ENCODE results near the gene SURF1.
"Not testable (repeated sequence)": the region's sequence is repeated elsewhere in the genome, so short reads cannot be mapped to it uniquely, and the experiment has no call there.

The SURF1 gene

DNA sequence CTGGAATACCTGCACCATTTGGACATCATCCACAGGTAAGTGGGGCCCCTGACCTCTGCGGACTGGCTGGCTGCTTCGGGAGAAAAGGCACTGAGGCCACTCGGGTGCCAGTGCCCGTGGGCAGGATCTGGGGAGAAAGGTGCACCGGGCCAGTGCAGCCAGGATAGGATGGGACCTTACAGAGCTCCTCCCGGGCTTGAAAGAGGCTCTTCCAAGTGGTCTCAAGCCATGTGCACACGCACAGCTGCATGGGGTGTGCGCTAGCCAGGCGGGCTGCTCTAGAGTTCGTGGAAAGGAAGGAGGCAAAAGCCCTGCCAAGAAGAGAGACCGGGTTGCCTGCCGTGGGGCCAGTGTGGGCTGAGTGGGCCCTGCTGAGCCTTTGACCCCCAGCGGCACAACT, 33.3 kb upstream of the SURF1 start:
- no peaks in the 10 kb centered on the region for H3K9me3 Mint-ChIP-seq
- no peaks in the 10 kb centered on the region for H3K4me1 Mint-ChIP-seq
- ATAC-seq (no peak), DNase-seq (no peak)
- no peak overlapping the region for H3K27ac Mint-ChIP-seq
- no peak overlapping the region for H3K4me3 Mint-ChIP-seq
- H3K27me3 Mint-ChIP-seq = peaks cover 26% of the 10 kb centered on the region

DNA sequence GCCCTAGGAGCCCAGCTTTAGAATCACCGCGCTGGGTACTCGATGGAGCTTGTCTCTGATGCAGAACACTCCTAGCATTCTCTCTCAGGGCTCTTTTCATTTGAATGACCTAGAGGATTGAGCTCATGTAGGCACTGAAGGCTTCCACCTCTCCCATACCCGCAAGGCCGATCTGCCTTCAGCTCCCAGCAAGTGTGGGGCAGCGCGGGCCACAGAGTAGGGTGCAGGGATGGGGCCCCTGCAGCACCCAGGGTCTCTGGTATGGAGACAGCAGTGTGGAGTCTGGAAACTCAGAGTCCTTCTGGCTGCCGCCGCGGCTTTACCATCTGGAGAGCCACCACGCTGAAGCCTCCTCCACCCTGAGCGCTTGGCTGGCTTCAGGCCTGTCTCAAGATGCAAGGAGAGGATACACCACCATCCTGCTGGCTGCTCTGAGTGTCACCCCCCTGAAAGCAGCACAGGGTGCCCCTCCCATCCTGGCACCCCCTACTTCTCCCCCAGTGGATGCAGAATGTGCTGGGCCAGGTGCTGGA, 32.8 kb upstream of the SURF1 start:
- no peaks in the 10 kb centered on the region for H3K9me3 Mint-ChIP-seq
- no peak overlapping the region for H3K4me3 Mint-ChIP-seq
- H3K27me3 Mint-ChIP-seq = peaks cover 22% of the 10 kb centered on the region
- ATAC-seq = no peak
- DNase-seq = no peak
- no peaks in the 10 kb centered on the region for H3K4me1 Mint-ChIP-seq
- no peak overlapping the region for H3K27ac Mint-ChIP-seq

DNA sequence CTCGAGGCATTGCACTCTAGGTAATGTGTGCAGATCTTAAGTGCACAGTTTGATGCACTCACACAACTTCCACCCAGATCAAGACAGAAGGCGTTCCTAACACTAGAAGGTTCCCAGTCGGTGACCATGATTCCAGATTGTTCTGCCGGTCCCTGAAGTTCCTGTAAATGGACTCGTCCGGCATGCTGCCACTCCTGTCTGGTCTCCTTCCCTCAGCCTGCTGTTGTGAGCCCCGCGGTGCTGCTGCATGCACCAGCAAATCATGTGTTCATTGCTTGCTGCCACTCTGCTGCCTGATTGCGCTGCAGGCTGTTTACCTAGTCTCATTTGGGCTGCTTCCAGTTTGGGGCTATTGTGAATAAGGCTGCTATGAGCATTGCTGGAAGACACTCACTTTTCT, 31.4 kb upstream of the SURF1 start:
- DNase-seq = no peak
- peaks cover 20% of the 10 kb centered on the region for H3K27me3 Mint-ChIP-seq
- no peaks in the 10 kb centered on the region for H3K4me1 Mint-ChIP-seq
- H3K9me3 Mint-ChIP-seq = no peaks in the 10 kb centered on the region
- no peak for ATAC-seq
- H3K4me3 Mint-ChIP-seq = no peak overlapping the region
- H3K27ac Mint-ChIP-seq = no peak overlapping the region

DNA sequence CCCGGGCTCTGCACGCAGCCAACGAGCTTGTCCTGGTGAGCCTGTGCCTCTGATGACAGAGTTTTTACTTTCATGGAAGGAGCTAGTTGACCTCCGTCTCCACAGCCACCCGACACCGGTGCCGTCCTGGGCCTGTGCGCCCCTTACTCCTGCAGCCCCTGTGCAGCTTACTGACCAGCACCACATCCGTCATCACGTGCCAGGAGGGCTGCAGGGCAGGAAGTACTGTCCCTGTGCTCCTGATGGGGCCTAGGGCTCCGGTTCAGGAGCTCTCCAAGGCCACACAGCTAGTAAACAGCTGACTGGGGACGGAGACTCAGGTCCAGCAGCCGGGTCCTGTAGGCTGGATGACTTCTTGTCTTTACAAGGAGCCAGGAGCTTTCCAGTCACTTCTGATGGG, 30.1 kb upstream of the SURF1 start:
- ATAC-seq (no peak), DNase-seq (no peak)
- Mint-ChIP-seq H3K27me3 (peaks cover 20% of the 10 kb centered on the region), H3K4me3 (no peak overlapping the region), H3K4me1 (no peaks in the 10 kb centered on the region), H3K9me3 (no peaks in the 10 kb centered on the region), H3K27ac (no peak overlapping the region)

DNA sequence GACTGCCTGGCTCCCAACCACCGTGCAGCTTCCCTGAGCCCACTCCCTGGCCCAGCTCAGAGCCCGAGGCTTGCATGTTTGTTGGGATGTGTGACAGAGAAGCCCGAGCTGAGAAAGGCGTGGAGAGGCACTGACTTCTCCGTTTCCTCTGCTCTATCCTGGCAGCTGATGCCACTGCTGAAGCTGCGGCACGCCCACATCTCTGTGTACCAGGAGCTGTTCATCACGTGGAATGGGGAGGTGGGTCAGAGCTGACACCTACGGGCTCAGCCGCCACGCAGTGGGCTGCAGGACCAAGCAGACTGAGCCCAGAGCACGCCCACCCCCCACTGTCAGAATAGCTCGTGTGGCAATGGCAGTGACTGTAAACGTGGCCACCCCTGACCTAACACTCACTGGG, 29.2 kb upstream of the SURF1 start:
- H3K4me3 Mint-ChIP-seq = no peak overlapping the region
- H3K27me3 Mint-ChIP-seq = peaks cover 13% of the 10 kb centered on the region
- no peaks in the 10 kb centered on the region for H3K4me1 Mint-ChIP-seq
- H3K27ac Mint-ChIP-seq = no peak overlapping the region
- no peaks in the 10 kb centered on the region for H3K9me3 Mint-ChIP-seq
- ATAC-seq = no peak
- no peak for DNase-seq

- H3K27ac Mint-ChIP-seq = no peak overlapping the region
- no peak for ATAC-seq
- DNase-seq = no peak
Measured at GRCh38 chr9:133384736-133385321, 28.5 kb upstream of the SURF1 start.

DNA sequence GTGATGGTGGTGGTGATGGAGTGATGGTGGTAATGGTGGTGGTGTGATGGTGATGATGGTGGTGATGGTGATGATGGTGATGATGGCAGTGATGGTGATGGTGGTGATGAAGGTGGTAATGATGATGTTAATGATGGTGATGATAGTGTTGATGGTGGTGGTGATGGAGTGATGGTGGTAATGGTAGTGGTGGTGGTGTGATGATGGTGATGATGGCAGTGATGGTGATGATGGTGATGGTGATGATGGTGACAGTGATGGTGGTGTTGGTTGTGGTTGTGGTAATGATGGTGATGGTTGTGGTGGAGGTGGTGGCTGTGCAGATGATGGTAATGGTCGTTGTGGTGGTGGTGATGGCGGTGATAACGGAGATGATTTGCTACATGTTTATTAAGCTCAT, 27.2 kb upstream of the SURF1 start:
- Mint-ChIP-seq H3K27me3 (no peaks in the 10 kb centered on the region), H3K4me3 (no peak overlapping the region), H3K27ac (no peak overlapping the region), H3K4me1 (peaks cover 2% of the 10 kb centered on the region), H3K9me3 (no peaks in the 10 kb centered on the region)
- no peak for ATAC-seq
- DNase-seq = no peak

More at GRCh38 chr9:133384736-133385321, 28.5 kb upstream of the SURF1 start:
- no peak overlapping the region for H3K4me3 Mint-ChIP-seq
- no peaks in the 10 kb centered on the region for H3K9me3 Mint-ChIP-seq
- no peaks in the 10 kb centered on the region for H3K4me1 Mint-ChIP-seq
- peaks cover 6% of the 10 kb centered on the region for H3K27me3 Mint-ChIP-seq

GRCh38 chr9:133382507-133383141, 26.3 kb upstream of the SURF1 start:
- Mint-ChIP-seq H3K27ac (no peak overlapping the region), H3K27me3 (no peaks in the 10 kb centered on the region), H3K9me3 (no peaks in the 10 kb centered on the region), H3K4me3 (no peak overlapping the region), H3K4me1 (peaks cover 4% of the 10 kb centered on the region)
- ATAC-seq = no peak
- DNase-seq = no peak

DNA sequence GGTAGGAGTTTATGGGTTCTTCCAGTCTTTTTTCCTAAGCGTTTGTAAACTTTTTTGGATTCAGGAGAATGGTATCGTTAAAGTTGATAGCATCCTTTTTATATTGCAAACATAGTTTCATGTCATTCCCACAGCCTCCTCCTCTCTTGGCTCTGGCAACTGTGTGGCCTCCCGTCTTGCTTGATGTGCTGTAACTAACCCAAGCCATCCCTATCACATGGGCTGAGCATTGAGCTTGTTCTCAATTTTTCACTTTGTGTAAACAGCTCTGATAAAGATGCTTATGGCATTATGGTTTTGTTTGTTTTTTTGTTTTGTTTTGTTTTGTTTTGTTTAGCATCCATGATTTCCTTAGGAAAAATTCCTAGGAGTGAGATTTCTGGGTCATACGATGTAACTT, 24.4 kb upstream of the SURF1 start:
- H3K27me3 Mint-ChIP-seq = no peaks in the 10 kb centered on the region
- ATAC-seq (no peak), DNase-seq (no peak)
- peaks cover 13% of the 10 kb centered on the region for H3K4me1 Mint-ChIP-seq
- no peak overlapping the region for H3K27ac Mint-ChIP-seq
- H3K9me3 Mint-ChIP-seq = no peaks in the 10 kb centered on the region
- no peak overlapping the region for H3K4me3 Mint-ChIP-seq

DNA sequence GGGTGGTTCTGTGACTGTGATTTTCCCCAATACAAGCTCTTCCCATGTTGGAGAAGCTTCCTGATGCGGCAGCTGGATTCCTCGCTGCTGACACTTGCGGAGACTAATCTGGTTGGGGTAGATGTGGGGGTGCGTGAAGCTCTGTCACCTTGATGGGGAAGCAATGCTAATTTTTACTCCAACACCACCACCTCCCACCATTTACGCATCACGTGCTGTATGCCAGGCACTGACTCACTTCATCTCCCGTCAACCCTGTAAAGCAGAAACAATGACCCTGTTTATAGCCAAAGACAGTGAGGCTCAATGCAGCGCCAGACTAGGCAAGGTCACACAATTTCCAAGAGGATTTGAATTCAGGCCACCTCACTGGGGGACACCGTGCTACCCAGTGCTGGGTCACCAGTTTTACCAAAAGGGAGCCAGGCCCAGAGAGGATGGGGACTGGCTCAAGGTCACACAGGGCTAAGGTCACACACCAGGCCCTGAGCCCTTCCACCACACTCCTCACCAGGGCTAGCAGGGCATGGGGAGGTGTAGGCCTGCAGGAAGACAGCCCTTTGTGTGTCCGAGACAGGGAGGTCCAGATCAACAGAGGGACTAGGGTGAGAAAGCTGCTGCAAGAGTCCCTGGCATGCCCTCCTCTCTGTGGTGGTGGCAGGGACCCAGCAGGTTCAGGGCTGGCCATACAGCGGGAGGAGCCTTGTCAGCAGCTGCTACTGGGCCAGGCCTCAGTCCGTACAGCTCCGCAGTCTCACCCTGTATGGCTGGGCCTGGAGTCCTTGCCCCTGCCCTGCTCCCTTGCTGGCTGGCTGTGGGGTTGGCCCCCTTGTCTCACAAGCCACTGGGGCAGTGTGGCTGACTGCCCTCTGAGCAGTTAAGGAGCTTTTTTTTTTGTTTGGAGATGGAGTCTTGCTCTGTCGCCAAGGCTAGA, 23.1 kb upstream of the SURF1 start:
- no peak for DNase-seq
- ATAC-seq = no peak
- H3K4me1 Mint-ChIP-seq = peaks cover 13% of the 10 kb centered on the region
- H3K27me3 Mint-ChIP-seq = no peaks in the 10 kb centered on the region
- no peak overlapping the region for H3K4me3 Mint-ChIP-seq
- no peaks in the 10 kb centered on the region for H3K9me3 Mint-ChIP-seq
- H3K27ac Mint-ChIP-seq = no peak overlapping the region

DNA sequence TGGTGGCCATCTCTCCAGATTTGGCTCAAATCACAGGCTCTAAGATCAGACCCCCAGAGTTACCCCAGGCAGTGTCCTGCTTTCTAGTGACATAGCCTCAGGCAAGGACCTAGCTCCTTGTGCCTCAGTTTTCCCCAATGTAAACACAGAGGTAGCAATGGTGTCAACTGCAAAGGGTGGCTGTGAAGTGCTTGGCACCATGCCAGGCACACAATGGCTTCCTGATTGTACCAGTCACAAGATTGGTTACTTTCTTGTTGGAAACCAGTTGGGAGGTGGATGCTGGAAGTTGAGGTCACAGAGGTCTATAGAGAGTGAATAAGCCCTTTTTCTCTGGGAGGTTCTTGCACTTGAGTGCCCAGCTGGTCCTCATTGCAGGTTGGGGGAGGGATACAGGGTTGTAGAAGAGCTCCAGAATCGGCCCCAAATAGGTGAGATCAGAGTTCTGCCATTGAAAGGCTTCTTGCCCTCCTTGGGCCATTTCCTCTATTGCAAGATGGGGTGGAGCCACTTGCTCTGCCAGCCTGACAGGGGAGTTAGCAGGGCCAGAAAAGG, 22.2 kb upstream of the SURF1 start:
- Mint-ChIP-seq H3K27ac (no peak overlapping the region), H3K9me3 (no peaks in the 10 kb centered on the region), H3K27me3 (no peaks in the 10 kb centered on the region), H3K4me1 (peaks cover 22% of the 10 kb centered on the region), H3K4me3 (no peak overlapping the region)
- no peak for ATAC-seq
- no peak for DNase-seq

DNA sequence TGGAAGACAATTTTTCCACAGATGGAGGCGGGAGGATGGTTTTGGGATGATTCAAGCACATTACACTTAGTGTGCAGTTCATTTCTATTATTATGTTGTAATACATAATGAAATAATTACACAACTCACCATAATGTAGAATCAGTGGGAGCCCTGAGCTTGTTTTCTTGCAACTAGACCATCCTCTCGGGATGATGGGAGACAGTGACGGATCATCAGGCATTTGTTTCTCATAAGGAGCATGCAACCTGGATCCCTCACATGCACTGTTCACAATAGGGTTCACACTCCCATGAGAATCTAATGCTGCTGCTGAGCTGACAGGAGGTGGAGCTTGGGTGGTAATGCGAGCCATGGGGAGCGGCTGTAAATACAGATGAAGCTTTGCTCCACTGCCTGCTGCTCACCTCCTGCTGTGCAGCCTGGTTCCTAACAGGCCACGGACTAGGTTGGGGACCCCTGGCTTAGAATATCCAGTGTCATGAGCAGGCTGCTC, 21.5 kb upstream of the SURF1 start:
- DNase-seq (no peak), ATAC-seq (no peak)
- no peak overlapping the region for H3K4me3 Mint-ChIP-seq
- H3K27me3 Mint-ChIP-seq = no peaks in the 10 kb centered on the region
- H3K27ac Mint-ChIP-seq = no peak overlapping the region
- no peaks in the 10 kb centered on the region for H3K9me3 Mint-ChIP-seq
- peaks cover 29% of the 10 kb centered on the region for H3K4me1 Mint-ChIP-seq

- not testable (repeated sequence) for H3K27me3 Mint-ChIP-seq, H3K27ac Mint-ChIP-seq, DNase-seq, H3K9me3 Mint-ChIP-seq, ATAC-seq
- Mint-ChIP-seq H3K4me3 (peak overlapping the region; percentile 39 to 64), H3K4me1 (peaks cover 34% of the 10 kb centered on the region)
Measured at GRCh38 chr9:133377280-133377679, 21.0 kb upstream of the SURF1 start.

DNA sequence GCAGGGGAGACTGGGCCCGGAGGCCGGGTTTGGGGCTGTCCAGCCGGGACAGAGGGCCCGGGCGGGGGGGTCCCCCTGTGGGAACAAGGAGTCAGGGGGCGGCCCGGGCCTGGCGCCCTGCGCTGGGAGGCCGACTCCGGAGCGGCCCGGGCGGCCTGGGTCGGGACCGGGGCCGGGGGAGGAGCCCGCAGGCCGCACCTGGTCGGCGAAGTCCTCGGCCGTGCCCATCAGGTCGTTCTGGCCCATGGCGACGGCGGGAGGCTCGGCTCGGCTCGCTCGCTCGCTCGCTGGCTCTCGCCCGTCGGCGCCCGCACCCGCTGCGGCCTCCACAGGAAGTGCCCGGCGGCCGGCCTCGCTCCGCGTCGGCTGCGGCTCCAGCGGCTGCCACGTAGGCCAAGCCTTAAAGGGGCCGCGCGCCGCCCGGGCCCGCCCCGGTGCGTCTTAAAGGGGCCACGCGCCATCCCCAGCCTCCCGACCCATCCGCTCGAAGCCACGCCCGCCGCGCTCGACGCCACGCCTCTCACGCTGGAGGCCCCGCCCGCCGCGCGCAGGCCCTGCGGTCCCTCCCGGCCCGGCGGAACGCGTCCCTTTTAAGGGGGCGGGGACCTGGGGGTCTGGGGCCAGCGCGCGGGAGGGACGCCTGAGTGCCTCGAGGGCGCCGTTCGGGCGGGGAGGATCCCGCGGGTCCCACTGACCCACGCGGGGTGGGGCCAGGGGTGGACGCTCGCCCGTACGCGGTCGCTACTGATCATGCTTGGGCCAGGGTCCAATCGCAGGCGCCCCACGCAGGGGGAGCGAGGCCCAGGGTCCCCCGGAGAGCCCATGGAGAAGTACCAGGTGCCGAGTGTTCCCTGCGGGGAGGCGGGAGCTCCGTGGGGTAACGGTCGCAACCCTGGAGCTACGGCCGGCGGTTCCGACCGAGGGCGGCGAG, 19.7 kb upstream of the SURF1 start, which contains the start of the genes STKLD1 and SURF4:
STKLD1 (plus strand) TSS at position 643 of the 931 bp plus-strand sequence; CDS start at position 751, 108 bp downstream.
SURF4 (minus strand) TSS at position 337 of the 931 bp plus-strand sequence; CDS start at position 246, 91 bp downstream.
- no peaks in the 10 kb centered on the region for H3K9me3 Mint-ChIP-seq
- H3K27ac Mint-ChIP-seq = peak within 1 kb of the TSS; percentile 96 to 99
- peaks cover 47% of the 10 kb centered on the region for H3K4me1 Mint-ChIP-seq
- DNase-seq (peak; percentile 96 to 98), ATAC-seq (peak; percentile 75)
- peak within 1 kb of the TSS; percentile 97 to 99 for H3K4me3 Mint-ChIP-seq
- H3K27me3 Mint-ChIP-seq = no peaks in the 10 kb centered on the region
